HG03045 (cell line): ENCODE data around the gene IL20RA.
A peak's percentile ranks its signal among the peaks of the same experiment; 100 is the strongest.

Experiments used
- ATAC-seq: cut with Tn5 transposase; IDR thresholded peaks from one replicate; pipeline ENCODE4 v1.9.1; 2021; ENCODE audit warnings: mild to moderate bottlenecking, moderate library complexity; ENCODE audit not compliant: unreplicated experiment

IL20RA gene

GRCh38 chr6:137046871-137047412 lies 2.2 kb upstream of the IL20RA start:
- no peak for ATAC-seq

- no peak for ATAC-seq
Observed at GRCh38 chr6:137045222-137045789, 541 bp upstream of the IL20RA start.

GRCh38 chr6:137043710-137044365 lies 927 bp downstream of the IL20RA start:
- ATAC-seq = no peak

- no peak for ATAC-seq
Observed at GRCh38 chr6:137040393-137040792, 4.4 kb downstream of the IL20RA start.

GRCh38 chr6:137039010-137039409 lies 5.8 kb downstream of the IL20RA start:
- ATAC-seq = no peak

- ATAC-seq = no peak
Observed at GRCh38 chr6:137036566-137037300, 8.0 kb downstream of the IL20RA start.

GRCh38 chr6:137033828-137034227 lies 10.9 kb downstream of the IL20RA start:
- peak; percentile 87 for ATAC-seq

- ATAC-seq = no peak
Observed at GRCh38 chr6:137031122-137031521, 13.6 kb downstream of the IL20RA start.

- no peak for ATAC-seq
Observed at GRCh38 chr6:137028912-137029311, 15.9 kb downstream of the IL20RA start.

GRCh38 chr6:137025786-137026730 lies 18.7 kb downstream of the IL20RA start:
- ATAC-seq = no peak

- ATAC-seq = no peak
Observed at GRCh38 chr6:137024237-137024990, 20.4 kb downstream of the IL20RA start.

- no peak for ATAC-seq
Observed at GRCh38 chr6:137020776-137021175, 24.0 kb downstream of the IL20RA start.

GRCh38 chr6:137019476-137020272 lies 25.1 kb downstream of the IL20RA start:
- ATAC-seq = no peak

GRCh38 chr6:137017081-137017480 lies 27.7 kb downstream of the IL20RA start:
- no peak for ATAC-seq

- ATAC-seq = no peak
Observed at GRCh38 chr6:137016356-137016755, 28.4 kb downstream of the IL20RA start.

GRCh38 chr6:137015943-137016342 lies 28.8 kb downstream of the IL20RA start:
- no peak for ATAC-seq

GRCh38 chr6:137013738-137014602 lies 30.8 kb downstream of the IL20RA start:
- no peak for ATAC-seq

GRCh38 chr6:137013031-137013430 lies 31.7 kb downstream of the IL20RA start:
- ATAC-seq = no peak
